WTC11 (cell line): Measurements from ENCODE around the gene CEP295NL. TPM values are rescaled to one million over a fixed set of nuclear protein-coding genes. Genes with fewer than 3 reads are reported as not detected.

Source experiments
- ATAC-seq: fragments of 200-7000 bp; cut with Tn5 transposase; 2 replicates; pipeline ENCODE4 v1.10.0; 2021; ENCODE audit warnings: mild to moderate bottlenecking, moderate library complexity
- CTCF ChIA-PET: fragments of 300-600 bp; sonication (Branson Sonifier 250); formaldehyde crosslinking; loops from one replicate; lab custom pipeline; 2021; ENCODE audit warnings: antibody characterized with exemption; lab: Charles Lee
- POLR2A ChIA-PET: fragments of 350-600 bp; sonication (Branson Sonifier 250); formaldehyde crosslinking; loops from one replicate; lab custom pipeline; 2021; ENCODE audit warnings: antibody characterized with exemption; lab: Charles Lee
- DNase-seq: peaks from one replicate; pipeline ENCODE4 v3.0.0; 2021; ENCODE audit warnings: low spot score
- H3K27ac Mint-ChIP-seq: 2 replicates; pipeline ENCODE4 v1.8.0; 2021; ENCODE audit warnings: mixed read lengths
- H3K27me3 Mint-ChIP-seq: 2 replicates; pipeline ENCODE4 v1.8.0; 2021; ENCODE audit warnings: low read depth, mild to moderate bottlenecking, moderate library complexity, mixed read lengths
- H3K36me3 Mint-ChIP-seq: 2 replicates; pipeline ENCODE4 v1.8.0; 2021; ENCODE audit warnings: mixed read lengths
- H3K4me1 Mint-ChIP-seq: 2 replicates; pipeline ENCODE4 v1.8.0; 2022; ENCODE audit warnings: mixed read lengths
- H3K4me3 Mint-ChIP-seq: 2 replicates; pipeline ENCODE4 v1.8.0; 2021; ENCODE audit warnings: mild to moderate bottlenecking, moderate library complexity, mixed read lengths
- H3K9me3 Mint-ChIP-seq: 2 replicates; pipeline ENCODE4 v1.8.0; 2021; ENCODE audit warnings: mixed read lengths
- CREM ChIP-seq: sonication (generic); formaldehyde crosslinking; IDR thresholded peaks from 2 replicates; pipeline ENCODE4 v1.8.1; 2022; ENCODE audit warnings: mild to moderate bottlenecking, missing genetic modification reagents, moderate library complexity
- ETV6 ChIP-seq: sonication (generic); formaldehyde crosslinking; IDR thresholded peaks from 2 replicates; pipeline ENCODE4 v1.8.1; 2022; ENCODE audit warnings: mild to moderate bottlenecking, missing genetic modification reagents
- FOXP1 ChIP-seq: sonication (generic); formaldehyde crosslinking; IDR thresholded peaks from 2 replicates; pipeline ENCODE4 v1.8.0; 2022; ENCODE audit warnings: missing genetic modification reagents, mild to moderate bottlenecking, moderate library complexity, borderline replicate concordance
- JAZF1 ChIP-seq: fragments of 250-450 bp; sonication (Bioruptor Pico); IDR thresholded peaks from 2 replicates; pipeline ENCODE4 v1.9.0; 2021; ENCODE audit warnings: moderate library complexity, mild to moderate bottlenecking, inconsistent platforms
- NR1H2 ChIP-seq: sonication (generic); formaldehyde crosslinking; IDR thresholded peaks from 2 replicates; pipeline ENCODE4 v1.9.0; 2021; ENCODE audit warnings: mild to moderate bottlenecking, moderate library complexity, missing genetic modification reagents
- NR2C2 ChIP-seq: sonication (generic); formaldehyde crosslinking; IDR thresholded peaks from 2 replicates; pipeline ENCODE4 v1.8.0; 2022; ENCODE audit warnings: mild to moderate bottlenecking, missing genetic modification reagents
- SOX15 ChIP-seq: fragments of 250-450 bp; sonication (Bioruptor Pico); IDR thresholded peaks from 2 replicates; pipeline ENCODE4 v1.9.0; 2021; ENCODE audit warnings: mild to moderate bottlenecking
- TCF7 ChIP-seq: sonication (generic); formaldehyde crosslinking; IDR thresholded peaks from 2 replicates; pipeline ENCODE4 v1.8.0; 2022; ENCODE audit warnings: mild to moderate bottlenecking, low read depth, missing genetic modification reagents, moderate library complexity
- TEAD4 ChIP-seq: sonication (generic); formaldehyde crosslinking; IDR thresholded peaks from 2 replicates; pipeline ENCODE4 v1.8.0; 2022; ENCODE audit warnings: mild to moderate bottlenecking, missing genetic modification reagents
- ZBTB21 ChIP-seq: sonication (generic); formaldehyde crosslinking; IDR thresholded peaks from 2 replicates; pipeline ENCODE4 v1.8.1; 2023; ENCODE audit warnings: mild to moderate bottlenecking, missing genetic modification reagents, borderline replicate concordance
- total RNA-seq: library from RNA; stranded (reverse); gene quantifications from 3 replicates; pipeline ENCODE4 v1.2.3, GENCODE V29; 2021
- TF ChIP-seq, protein P1 (sequence below): sonication (generic); formaldehyde crosslinking; IDR thresholded peaks from 2 replicates; pipeline ENCODE4 v1.8.1; 2023; ENCODE audit warnings: mild to moderate bottlenecking, moderate library complexity, missing genetic modification reagents
- TF ChIP-seq, protein P2 (sequence below): sonication (generic); formaldehyde crosslinking; IDR thresholded peaks from 2 replicates; pipeline ENCODE4 v1.8.1; 2022; ENCODE audit warnings: mild to moderate bottlenecking, moderate library complexity, missing genetic modification reagents
- TF ChIP-seq, protein P3 (sequence below): fragments of 250-450 bp; sonication (Bioruptor Pico); IDR thresholded peaks from 2 replicates; pipeline ENCODE4 v2.1.2; 2022; ENCODE audit warnings: mild to moderate bottlenecking, moderate library complexity
- TF ChIP-seq, protein P4 (sequence below): sonication (generic); formaldehyde crosslinking; IDR thresholded peaks from 2 replicates; pipeline ENCODE4 v1.8.1; 2023; ENCODE audit warnings: mild to moderate bottlenecking, missing genetic modification reagents, moderate library complexity
- TF ChIP-seq, protein P5 (sequence below): fragments of 250-450 bp; sonication (Bioruptor Pico); IDR thresholded peaks from 2 replicates; pipeline ENCODE4 v1.8.0; 2021; ENCODE audit warnings: mild to moderate bottlenecking
- TF ChIP-seq, protein P6 (sequence below): sonication (generic); formaldehyde crosslinking; IDR thresholded peaks from 2 replicates; pipeline ENCODE4 v1.8.0; 2023; ENCODE audit warnings: missing genetic modification reagents
- TF ChIP-seq, protein P7 (sequence below): fragments of 200-600 bp; IDR thresholded peaks from 2 replicates; pipeline ENCODE4 v1.8.0; 2022; ENCODE audit warnings: antibody characterized with exemption
- TF ChIP-seq, protein P8 (sequence below): fragments of 250-450 bp; sonication (Bioruptor Pico); IDR thresholded peaks from 2 replicates; pipeline ENCODE4 v1.9.0; 2021; ENCODE audit warnings: moderate library complexity, mild to moderate bottlenecking, inconsistent platforms, borderline replicate concordance
- TF ChIP-seq, protein P9 (sequence below): fragments of 250-450 bp; sonication (Bioruptor Pico); IDR thresholded peaks from 2 replicates; pipeline ENCODE4 v1.9.0; 2021; ENCODE audit warnings: mild to moderate bottlenecking, borderline replicate concordance

Gene CEP295NL
- total RNA-seq, 1 experiment from 2014 or later: 0.61 TPM

DNA sequence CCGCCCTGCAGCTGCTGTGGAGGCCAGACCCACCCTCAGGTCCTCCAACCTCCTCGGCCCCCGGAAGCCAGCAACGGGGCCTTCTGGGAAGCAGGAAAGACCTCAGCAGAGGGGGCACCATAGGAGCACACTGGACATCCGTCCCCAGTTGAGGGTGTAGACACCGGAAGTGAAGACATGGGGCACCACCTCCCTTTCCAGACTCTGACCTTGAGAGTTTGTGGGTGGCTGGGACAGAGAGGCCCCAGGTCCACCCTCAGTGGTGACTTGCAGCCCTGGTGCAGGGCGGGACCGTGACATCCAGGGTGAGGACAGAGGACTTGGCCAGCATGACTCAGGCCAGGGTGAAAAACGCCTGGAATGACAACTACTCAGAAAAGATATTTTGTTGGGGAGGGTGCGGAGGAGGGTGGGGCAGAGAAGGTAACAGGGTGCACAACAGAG is 19.9 kb downstream of the CEP295NL start (continued):
- no peak for TF ChIP-seq SOX15
- TF ChIP-seq, protein P1, sequence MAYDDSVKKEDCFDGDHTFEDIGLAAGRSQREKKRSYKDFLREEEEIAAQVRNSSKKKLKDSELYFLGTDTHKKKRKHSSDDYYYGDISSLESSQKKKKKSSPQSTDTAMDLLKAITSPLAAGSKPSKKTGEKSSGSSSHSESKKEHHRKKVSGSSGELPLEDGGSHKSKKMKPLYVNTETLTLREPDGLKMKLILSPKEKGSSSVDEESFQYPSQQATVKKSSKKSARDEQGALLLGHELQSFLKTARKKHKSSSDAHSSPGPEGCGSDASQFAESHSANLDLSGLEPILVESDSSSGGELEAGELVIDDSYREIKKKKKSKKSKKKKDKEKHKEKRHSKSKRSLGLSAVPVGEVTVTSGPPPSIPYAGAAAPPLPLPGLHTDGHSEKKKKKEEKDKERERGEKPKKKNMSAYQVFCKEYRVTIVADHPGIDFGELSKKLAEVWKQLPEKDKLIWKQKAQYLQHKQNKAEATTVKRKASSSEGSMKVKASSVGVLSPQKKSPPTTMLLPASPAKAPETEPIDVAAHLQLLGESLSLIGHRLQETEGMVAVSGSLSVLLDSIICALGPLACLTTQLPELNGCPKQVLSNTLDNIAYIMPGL: no peak
- TF ChIP-seq, protein P2, sequence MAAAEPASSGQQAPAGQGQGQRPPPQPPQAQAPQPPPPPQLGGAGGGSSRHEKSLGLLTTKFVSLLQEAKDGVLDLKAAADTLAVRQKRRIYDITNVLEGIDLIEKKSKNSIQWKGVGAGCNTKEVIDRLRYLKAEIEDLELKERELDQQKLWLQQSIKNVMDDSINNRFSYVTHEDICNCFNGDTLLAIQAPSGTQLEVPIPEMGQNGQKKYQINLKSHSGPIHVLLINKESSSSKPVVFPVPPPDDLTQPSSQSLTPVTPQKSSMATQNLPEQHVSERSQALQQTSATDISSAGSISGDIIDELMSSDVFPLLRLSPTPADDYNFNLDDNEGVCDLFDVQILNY: no peak

DNA sequence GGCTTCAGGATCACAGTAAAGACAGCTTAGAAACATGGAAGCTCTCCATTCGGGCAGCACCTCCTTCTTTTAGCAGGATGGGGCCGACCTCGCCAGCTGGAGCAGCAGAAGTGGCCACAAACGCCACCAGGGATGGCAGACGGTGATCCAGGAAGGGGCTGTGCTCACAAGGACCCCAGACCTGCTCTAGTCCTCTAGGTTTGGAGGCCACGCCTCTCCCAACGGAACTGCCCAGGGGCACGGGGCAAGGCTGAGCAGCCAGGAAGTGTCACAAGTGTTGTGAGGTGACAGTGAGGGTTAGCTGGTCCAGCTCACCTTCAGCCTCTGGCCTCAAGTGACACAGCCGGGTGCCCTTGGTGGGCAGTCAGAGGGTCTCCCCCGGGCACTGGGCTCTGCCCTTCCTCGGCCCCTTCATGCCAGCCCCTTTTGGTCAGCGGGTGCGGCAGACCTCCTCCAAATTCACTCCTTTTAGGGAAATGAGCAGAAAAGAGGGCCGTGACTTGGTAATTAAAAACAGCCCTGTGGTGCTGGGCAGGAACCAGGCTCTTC is 20.4 kb downstream of the CEP295NL start:
- Mint-ChIP-seq H3K27me3 (no peaks in the 10 kb centered on the region), H3K36me3 (no peaks in the 10 kb centered on the region), H3K9me3 (no peaks in the 10 kb centered on the region), H3K4me3 (no peak overlapping the region), H3K27ac (no peak overlapping the region), H3K4me1 (peaks cover 33% of the 10 kb centered on the region)
- DNase-seq: no peak
- CTCF ChIA-PET: interaction anchor here (0.7 to 2.0 kb wide), 4 partner anchors 17 to 84 kb away, joined by 3 to 20 read pairs (median 4); no protein-coding TSS in a partner anchor
- TF ChIP-seq ETV6 (CRISPR knock-in tag) (no peak), JAZF1 (no peak), NR1H2 (CRISPR knock-in tag) (no peak), NR2C2 (CRISPR knock-in tag) (no peak), FOXP1 (CRISPR knock-in tag) (no peak), TCF7 (CRISPR knock-in tag) (no peak), ZBTB21 (no peak)
- TF ChIP-seq, protein P3, sequence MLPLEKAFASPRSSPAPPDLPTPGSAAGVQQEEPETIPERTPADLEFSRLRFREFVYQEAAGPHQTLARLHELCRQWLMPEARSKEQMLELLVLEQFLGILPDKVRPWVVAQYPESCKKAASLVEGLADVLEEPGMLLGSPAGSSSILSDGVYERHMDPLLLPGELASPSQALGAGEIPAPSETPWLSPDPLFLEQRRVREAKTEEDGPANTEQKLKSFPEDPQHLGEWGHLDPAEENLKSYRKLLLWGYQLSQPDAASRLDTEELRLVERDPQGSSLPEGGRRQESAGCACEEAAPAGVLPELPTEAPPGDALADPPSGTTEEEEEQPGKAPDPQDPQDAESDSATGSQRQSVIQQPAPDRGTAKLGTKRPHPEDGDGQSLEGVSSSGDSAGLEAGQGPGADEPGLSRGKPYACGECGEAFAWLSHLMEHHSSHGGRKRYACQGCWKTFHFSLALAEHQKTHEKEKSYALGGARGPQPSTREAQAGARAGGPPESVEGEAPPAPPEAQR (CRISPR knock-in tag): no peak
- TF ChIP-seq, protein P4, sequence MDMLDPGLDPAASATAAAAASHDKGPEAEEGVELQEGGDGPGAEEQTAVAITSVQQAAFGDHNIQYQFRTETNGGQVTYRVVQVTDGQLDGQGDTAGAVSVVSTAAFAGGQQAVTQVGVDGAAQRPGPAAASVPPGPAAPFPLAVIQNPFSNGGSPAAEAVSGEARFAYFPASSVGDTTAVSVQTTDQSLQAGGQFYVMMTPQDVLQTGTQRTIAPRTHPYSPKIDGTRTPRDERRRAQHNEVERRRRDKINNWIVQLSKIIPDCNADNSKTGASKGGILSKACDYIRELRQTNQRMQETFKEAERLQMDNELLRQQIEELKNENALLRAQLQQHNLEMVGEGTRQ (CRISPR knock-in tag): no peak
- TF ChIP-seq, protein P5, sequence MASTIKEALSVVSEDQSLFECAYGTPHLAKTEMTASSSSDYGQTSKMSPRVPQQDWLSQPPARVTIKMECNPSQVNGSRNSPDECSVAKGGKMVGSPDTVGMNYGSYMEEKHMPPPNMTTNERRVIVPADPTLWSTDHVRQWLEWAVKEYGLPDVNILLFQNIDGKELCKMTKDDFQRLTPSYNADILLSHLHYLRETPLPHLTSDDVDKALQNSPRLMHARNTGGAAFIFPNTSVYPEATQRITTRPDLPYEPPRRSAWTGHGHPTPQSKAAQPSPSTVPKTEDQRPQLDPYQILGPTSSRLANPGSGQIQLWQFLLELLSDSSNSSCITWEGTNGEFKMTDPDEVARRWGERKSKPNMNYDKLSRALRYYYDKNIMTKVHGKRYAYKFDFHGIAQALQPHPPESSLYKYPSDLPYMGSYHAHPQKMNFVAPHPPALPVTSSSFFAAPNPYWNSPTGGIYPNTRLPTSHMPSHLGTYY (CRISPR knock-in tag): no peak
- TF ChIP-seq, protein P6, sequence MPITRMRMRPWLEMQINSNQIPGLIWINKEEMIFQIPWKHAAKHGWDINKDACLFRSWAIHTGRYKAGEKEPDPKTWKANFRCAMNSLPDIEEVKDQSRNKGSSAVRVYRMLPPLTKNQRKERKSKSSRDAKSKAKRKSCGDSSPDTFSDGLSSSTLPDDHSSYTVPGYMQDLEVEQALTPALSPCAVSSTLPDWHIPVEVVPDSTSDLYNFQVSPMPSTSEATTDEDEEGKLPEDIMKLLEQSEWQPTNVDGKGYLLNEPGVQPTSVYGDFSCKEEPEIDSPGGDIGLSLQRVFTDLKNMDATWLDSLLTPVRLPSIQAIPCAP (CRISPR knock-in tag): no peak
- POLR2A ChIA-PET: no interaction called here
- no peak for ATAC-seq

DNA sequence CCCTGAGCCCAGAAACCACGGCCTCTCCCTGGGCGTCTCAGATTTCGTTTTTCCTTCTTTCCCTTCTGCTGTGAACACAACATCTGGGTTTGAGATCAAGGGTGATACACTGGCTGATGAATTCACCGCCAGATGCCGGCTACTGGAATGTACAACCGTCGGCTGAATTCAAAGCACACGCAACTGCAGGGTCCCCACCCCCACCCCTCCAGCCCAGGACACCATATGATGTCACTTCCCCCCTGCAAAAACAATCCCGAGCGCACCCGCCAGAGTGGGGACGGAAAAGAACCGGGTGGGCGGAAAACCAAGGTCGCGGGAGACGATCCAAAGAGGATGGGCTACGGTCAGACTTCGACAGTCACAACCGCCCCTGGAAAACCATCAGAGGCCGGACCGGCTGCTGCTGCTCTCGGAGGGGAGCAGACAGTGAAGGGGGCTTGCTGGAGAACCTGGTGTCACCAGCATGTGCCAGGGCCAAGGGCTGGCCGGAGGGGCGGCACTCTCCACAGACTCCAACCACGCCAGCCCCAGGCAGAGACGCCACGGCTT is 23.3 kb downstream of the CEP295NL start:
- no peaks in the 10 kb centered on the region for H3K9me3 Mint-ChIP-seq
- H3K27ac Mint-ChIP-seq: peak overlapping the region; percentile 85; the same call in 1 of the 2 replicates
- H3K4me1 Mint-ChIP-seq: peaks cover 31% of the 10 kb centered on the region
- no peak overlapping the region for H3K4me3 Mint-ChIP-seq
- DNase-seq: no peak
- ChIA-PET POLR2A (no interaction called here), CTCF (interaction anchor here (0.6 kb wide), 1 partner anchor 80 kb away, joined by 3 read pairs; no protein-coding TSS in a partner anchor)
- H3K27me3 Mint-ChIP-seq: no peaks in the 10 kb centered on the region
- H3K36me3 Mint-ChIP-seq: 0 out of 2 replicates have a peak, but pooled peaks cover 4% of the 10 kb centered on the region
- ATAC-seq: no peak
- TF ChIP-seq, protein P7, sequence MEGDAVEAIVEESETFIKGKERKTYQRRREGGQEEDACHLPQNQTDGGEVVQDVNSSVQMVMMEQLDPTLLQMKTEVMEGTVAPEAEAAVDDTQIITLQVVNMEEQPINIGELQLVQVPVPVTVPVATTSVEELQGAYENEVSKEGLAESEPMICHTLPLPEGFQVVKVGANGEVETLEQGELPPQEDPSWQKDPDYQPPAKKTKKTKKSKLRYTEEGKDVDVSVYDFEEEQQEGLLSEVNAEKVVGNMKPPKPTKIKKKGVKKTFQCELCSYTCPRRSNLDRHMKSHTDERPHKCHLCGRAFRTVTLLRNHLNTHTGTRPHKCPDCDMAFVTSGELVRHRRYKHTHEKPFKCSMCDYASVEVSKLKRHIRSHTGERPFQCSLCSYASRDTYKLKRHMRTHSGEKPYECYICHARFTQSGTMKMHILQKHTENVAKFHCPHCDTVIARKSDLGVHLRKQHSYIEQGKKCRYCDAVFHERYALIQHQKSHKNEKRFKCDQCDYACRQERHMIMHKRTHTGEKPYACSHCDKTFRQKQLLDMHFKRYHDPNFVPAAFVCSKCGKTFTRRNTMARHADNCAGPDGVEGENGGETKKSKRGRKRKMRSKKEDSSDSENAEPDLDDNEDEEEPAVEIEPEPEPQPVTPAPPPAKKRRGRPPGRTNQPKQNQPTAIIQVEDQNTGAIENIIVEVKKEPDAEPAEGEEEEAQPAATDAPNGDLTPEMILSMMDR: no peak
- TF ChIP-seq TEAD4 (no peak), CREM (CRISPR knock-in tag) (no peak)
- TF ChIP-seq, protein P8, sequence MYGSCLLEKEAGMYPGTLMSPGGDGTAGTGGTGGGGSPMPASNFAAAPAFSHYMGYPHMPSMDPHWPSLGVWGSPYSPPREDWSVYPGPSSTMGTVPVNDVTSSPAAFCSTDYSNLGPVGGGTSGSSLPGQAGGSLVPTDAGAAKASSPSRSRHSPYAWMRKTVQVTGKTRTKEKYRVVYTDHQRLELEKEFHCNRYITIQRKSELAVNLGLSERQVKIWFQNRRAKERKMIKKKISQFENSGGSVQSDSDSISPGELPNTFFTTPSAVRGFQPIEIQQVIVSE: no peak
- TF ChIP-seq, protein P9, sequence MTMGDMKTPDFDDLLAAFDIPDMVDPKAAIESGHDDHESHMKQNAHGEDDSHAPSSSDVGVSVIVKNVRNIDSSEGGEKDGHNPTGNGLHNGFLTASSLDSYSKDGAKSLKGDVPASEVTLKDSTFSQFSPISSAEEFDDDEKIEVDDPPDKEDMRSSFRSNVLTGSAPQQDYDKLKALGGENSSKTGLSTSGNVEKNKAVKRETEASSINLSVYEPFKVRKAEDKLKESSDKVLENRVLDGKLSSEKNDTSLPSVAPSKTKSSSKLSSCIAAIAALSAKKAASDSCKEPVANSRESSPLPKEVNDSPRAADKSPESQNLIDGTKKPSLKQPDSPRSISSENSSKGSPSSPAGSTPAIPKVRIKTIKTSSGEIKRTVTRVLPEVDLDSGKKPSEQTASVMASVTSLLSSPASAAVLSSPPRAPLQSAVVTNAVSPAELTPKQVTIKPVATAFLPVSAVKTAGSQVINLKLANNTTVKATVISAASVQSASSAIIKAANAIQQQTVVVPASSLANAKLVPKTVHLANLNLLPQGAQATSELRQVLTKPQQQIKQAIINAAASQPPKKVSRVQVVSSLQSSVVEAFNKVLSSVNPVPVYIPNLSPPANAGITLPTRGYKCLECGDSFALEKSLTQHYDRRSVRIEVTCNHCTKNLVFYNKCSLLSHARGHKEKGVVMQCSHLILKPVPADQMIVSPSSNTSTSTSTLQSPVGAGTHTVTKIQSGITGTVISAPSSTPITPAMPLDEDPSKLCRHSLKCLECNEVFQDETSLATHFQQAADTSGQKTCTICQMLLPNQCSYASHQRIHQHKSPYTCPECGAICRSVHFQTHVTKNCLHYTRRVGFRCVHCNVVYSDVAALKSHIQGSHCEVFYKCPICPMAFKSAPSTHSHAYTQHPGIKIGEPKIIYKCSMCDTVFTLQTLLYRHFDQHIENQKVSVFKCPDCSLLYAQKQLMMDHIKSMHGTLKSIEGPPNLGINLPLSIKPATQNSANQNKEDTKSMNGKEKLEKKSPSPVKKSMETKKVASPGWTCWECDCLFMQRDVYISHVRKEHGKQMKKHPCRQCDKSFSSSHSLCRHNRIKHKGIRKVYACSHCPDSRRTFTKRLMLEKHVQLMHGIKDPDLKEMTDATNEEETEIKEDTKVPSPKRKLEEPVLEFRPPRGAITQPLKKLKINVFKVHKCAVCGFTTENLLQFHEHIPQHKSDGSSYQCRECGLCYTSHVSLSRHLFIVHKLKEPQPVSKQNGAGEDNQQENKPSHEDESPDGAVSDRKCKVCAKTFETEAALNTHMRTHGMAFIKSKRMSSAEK (CRISPR knock-in tag): no peak
